GM18505 (cell line): ENCODE measurements around the gene MYOCD.

Source experiments
- ATAC-seq: cut with Tn5 transposase; IDR thresholded peaks from one replicate; pipeline ENCODE4 v1.9.1; 2021; ENCODE audit not compliant: unreplicated experiment
- POLR2A ChIP-seq: IDR thresholded peaks from 4 replicates; pipeline ENCODE4 v1.6.1; 2011; ENCODE audit warnings: borderline replicate concordance; ENCODE audit not compliant: insufficient read depth, insufficient read length; ENCODE audit errors: extremely low read depth

Gene MYOCD

GRCh38 chr17:12659500-12659899 lies 6.2 kb upstream of the MYOCD start:
- TF ChIP-seq POLR2A, result no peak
- no peak for ATAC-seq

- no peak for ATAC-seq
Measured at GRCh38 chr17:12664252-12664651, 1.4 kb upstream of the MYOCD start.

DNA sequence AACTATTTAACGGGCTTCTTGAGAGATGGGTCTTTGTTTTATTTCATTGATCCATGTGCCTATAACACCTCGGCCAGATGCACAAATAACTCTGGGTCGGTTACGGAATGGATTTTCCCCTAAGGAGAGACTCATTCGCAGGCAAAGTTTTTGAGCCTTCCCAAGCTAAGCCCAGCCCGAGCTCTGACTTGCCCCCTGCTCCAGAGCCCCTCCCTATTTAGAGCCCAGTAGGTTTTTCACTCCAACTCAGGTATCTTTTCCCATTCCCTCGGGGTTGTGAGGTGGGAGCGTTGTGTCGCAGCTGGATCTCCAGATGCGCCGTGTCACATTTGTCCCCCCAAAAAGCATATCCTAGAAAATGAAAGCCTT lies 812 bp upstream of the MYOCD start:
- no peak for ATAC-seq
- no peak for TF ChIP-seq POLR2A

More at GRCh38 chr17:12664252-12664651, 1.4 kb upstream of the MYOCD start:
- no peak for TF ChIP-seq POLR2A

- TF ChIP-seq POLR2A, result no peak
- no peak for ATAC-seq
Measured at GRCh38 chr17:12666718-12667117, 1.0 kb downstream of the MYOCD start.

GRCh38 chr17:12667299-12667958 lies 1.7 kb downstream of the MYOCD start:
- no peak for TF ChIP-seq POLR2A
- ATAC-seq, result no peak

DNA sequence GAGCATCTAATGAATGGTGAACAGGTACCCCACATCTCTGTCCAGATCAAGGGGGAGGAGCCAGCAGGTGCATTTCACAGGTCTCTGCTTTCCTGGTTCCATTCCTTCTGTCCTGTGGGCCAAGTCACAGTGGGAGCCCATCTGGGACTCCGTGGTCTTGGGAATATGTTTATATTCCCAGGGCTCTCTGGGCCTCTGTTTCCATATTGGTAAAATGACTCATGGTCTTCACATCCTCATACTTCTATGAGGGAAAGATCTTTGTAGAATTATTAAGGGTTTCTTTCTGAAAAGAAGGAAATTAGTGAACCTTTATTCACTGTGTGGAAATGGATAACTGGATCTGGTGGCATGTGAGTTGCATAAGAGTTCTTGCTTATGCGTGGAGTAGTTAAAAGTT lies 6.2 kb downstream of the MYOCD start:
- TF ChIP-seq POLR2A, result no peak
- ATAC-seq, result no peak

GRCh38 chr17:12672947-12673346 lies 7.3 kb downstream of the MYOCD start:
- ATAC-seq, result no peak
- no peak for TF ChIP-seq POLR2A

DNA sequence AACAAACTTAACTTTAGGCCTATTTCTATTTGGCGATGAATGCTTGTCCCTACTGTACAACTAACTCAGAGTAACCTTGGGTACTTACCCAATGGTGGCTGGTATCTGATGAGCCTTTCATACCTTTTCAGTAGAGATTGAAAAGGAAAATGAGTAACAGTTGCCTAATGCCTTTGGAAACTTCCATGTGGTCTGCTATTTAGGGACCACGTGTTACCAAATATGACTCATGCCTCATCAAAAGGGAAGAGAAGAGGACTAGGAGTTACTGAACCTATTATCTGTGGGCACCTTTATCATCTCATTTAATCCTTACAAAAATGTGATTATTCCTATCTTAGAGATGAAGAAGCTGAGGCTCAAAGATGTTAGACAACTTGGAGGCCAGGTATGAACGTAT lies 8.1 kb downstream of the MYOCD start:
- no peak for ATAC-seq
- TF ChIP-seq POLR2A, result no peak

GRCh38 chr17:12680407-12680897 lies 14.8 kb downstream of the MYOCD start:
- ATAC-seq, result no peak
- TF ChIP-seq POLR2A, result no peak

DNA sequence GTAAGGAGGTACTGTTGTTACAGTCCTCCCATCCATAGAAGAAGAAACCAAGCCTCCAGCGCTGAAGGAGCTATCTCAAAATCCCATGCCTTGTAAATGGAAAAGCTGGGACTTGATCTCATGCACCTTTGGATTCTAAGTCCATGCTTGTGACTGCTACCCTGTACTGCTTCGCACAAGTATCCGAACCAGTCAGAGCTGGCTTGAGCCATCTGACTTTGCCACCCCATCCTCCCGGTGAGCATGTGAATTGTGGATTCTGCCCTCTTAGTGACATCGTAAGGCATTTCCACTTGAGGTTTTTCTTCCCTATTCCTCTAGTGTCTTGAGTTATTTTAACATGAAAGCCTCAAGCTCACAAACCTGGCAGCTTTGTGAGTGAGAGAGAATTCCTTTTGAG lies 15.3 kb downstream of the MYOCD start:
- no peak for ATAC-seq
- no peak for TF ChIP-seq POLR2A

DNA sequence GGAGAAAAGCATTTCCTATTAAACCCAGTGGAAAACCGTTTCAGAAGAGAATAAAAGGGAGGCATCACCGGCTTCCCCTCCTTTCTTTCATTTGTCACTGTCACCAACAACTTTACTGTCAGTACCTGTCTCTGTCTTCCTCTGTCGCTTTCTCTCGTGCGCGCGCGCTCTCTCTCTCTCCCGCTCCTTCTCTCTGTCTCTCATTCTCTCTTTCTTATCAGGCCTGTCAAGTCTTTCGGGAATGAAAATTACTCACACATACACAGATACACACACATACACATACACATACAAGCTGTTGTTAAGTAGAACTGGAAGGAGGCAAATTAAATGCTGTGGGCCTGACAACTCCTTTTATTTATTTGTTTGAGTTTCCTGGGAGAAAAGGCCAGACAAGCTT lies 17.6 kb downstream of the MYOCD start:
- ATAC-seq, result no peak

DNA sequence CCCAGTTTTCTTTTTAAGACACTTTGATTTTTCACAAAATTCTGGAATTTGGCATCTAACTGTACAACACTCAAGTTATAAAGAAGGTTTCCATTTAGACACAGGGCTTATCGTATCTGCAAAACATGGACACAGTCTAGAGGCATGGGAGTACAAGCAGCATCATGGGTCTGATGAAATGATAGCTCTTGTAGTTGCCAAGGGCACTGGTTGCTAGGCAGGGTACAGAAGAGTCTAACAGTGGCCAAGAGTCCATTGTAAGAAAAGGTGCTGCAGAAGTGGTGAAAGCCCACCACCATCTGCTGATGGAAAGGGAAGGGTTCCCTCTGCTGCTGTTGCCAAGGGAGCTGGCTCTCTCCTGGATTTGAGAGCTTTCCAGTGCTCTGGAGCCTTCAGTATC lies 20.8 kb downstream of the MYOCD start:
- no peak for TF ChIP-seq POLR2A
- no peak for ATAC-seq

More for the DNA sequence above, 17.6 kb downstream of the MYOCD start:
- TF ChIP-seq POLR2A, result no peak

GRCh38 chr17:12688382-12688781 lies 22.7 kb downstream of the MYOCD start:
- no peak for TF ChIP-seq POLR2A
- ATAC-seq, result no peak

- no peak for ATAC-seq
Measured at GRCh38 chr17:12691173-12691572, 25.5 kb downstream of the MYOCD start.

DNA sequence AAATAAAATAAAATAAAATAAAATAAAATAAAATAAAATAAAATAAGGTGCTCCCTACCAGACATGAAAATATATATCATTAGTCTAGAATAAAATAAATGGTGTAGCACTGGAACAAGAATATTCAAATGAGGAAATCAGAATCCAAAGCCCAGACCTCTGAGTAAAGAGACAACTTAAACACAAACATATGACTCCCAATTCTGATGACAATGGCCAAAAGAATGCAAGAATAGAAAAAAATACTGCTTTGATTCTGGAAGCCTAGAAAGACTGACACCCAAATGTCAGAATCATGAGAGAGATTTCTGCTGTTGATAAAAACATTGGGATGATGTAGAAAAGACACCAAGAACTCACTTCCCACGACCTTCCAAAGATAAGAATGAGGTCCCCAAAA lies 27.9 kb downstream of the MYOCD start:
- no peak for TF ChIP-seq POLR2A
- ATAC-seq, result no peak

More at GRCh38 chr17:12691173-12691572, 25.5 kb downstream of the MYOCD start:
- TF ChIP-seq POLR2A, result no peak
